SK-N-SH treated with all-trans-retinoic acid at 6 μM for 48 hours (cell line): ENCODE data around the gene CYTIP.

Source experiments
- ARNTL ChIP-seq: fragments of 450-650 bp; formaldehyde crosslinking; IDR thresholded peaks from 2 replicates; pipeline ENCODE4 v1.5.0; 2020; ENCODE audit warnings: low read depth, mild to moderate bottlenecking, moderate library complexity, borderline replicate concordance
- CSDC2 ChIP-seq: fragments of 250-450 bp; sonication (Bioruptor Pico); IDR thresholded peaks from 2 replicates; pipeline ENCODE4 v1.5.0; 2020; ENCODE audit warnings: mild to moderate bottlenecking, moderate library complexity
- GLIS3 ChIP-seq: fragments of 250-450 bp; sonication (Bioruptor Pico); IDR thresholded peaks from 2 replicates; pipeline ENCODE4 v1.5.0; 2020; ENCODE audit warnings: mild to moderate bottlenecking, moderate library complexity
- PATZ1 ChIP-seq: fragments of 250-450 bp; sonication (Bioruptor Pico); IDR thresholded peaks from 2 replicates; pipeline ENCODE4 v1.8.0; 2020; ENCODE audit warnings: mild to moderate bottlenecking, moderate library complexity, borderline replicate concordance
- POU6F1 ChIP-seq: fragments of 250-450 bp; sonication (Bioruptor Pico); IDR thresholded peaks from 2 replicates; pipeline ENCODE4 v1.8.0; 2021; ENCODE audit warnings: low read depth, mild to moderate bottlenecking, moderate library complexity, borderline replicate concordance
- PPARA ChIP-seq: fragments of 250-450 bp; sonication (Bioruptor Pico); IDR thresholded peaks from 2 replicates; pipeline ENCODE4 v1.5.0; 2020; ENCODE audit warnings: mild to moderate bottlenecking, borderline replicate concordance
- TCF4 ChIP-seq: fragments of 250-450 bp; sonication (Bioruptor Pico); IDR thresholded peaks from 2 replicates; pipeline ENCODE4 v1.8.0; 2021; ENCODE audit warnings: mild to moderate bottlenecking, moderate library complexity, borderline replicate concordance
- ZFP30 ChIP-seq: fragments of 450-650 bp; formaldehyde crosslinking; IDR thresholded peaks from 2 replicates; pipeline ENCODE4 v1.5.0; 2022; ENCODE audit warnings: mild to moderate bottlenecking, moderate library complexity

GRCh38 chr2:157479081-157480027, 35.5 kb upstream of the CYTIP start:
- TF ChIP-seq PATZ1 (CRISPR knock-in tag) (no peak), TCF4 (no peak), ZFP30 (CRISPR knock-in tag) (no peak), ARNTL (no peak), POU6F1 (no peak), PPARA (CRISPR knock-in tag) (no peak), CSDC2 (CRISPR knock-in tag) (no peak), GLIS3 (CRISPR knock-in tag) (no peak)
